ENCODE results near the gene TEX53.

The TEX53 gene

GRCh38 chr9:114657705-114658104 is at the start of gene TEX53:
Gene TEX53, minus strand, starts transcription at chr9:114657805. Its CDS starts 31 bp downstream, at chr9:114657774.
- no peak for DNase-seq

- no peak for DNase-seq
Measured at GRCh38 chr9:114706711-114707110, 49.1 kb upstream of the TEX53 start.

GRCh38 chr9:114701988-114702387 is 44.4 kb upstream of the TEX53 start:
- no peak for DNase-seq

- DNase-seq: no peak
Measured at GRCh38 chr9:114697951-114698351, 40.3 kb upstream of the TEX53 start.

GRCh38 chr9:114696814-114697544 is 39.4 kb upstream of the TEX53 start:
- no peak for DNase-seq

GRCh38 chr9:114695948-114696347 is 38.3 kb upstream of the TEX53 start:
- DNase-seq: no peak

GRCh38 chr9:114694719-114695269 is 37.2 kb upstream of the TEX53 start:
- DNase-seq: no peak

- no peak for DNase-seq
Measured at GRCh38 chr9:114694146-114694545, 36.5 kb upstream of the TEX53 start.

GRCh38 chr9:114693248-114693855 is 35.7 kb upstream of the TEX53 start:
- DNase-seq: no peak

GRCh38 chr9:114691956-114692295 is 34.3 kb upstream of the TEX53 start:
- no peak for DNase-seq

GRCh38 chr9:114691046-114691955 is 33.7 kb upstream of the TEX53 start:
- DNase-seq: no peak

- no peak for DNase-seq
Measured at GRCh38 chr9:114690308-114690707, 32.7 kb upstream of the TEX53 start.

- no peak for DNase-seq
Measured at GRCh38 chr9:114689813-114690212, 32.2 kb upstream of the TEX53 start.

- no peak for DNase-seq
Measured at GRCh38 chr9:114688909-114689610, 31.5 kb upstream of the TEX53 start.

- no peak for DNase-seq
Measured at GRCh38 chr9:114688379-114688778, 30.8 kb upstream of the TEX53 start.

GRCh38 chr9:114687034-114687433 is 29.4 kb upstream of the TEX53 start:
- DNase-seq: no peak

- no peak for DNase-seq
Measured at GRCh38 chr9:114685951-114686350, 28.3 kb upstream of the TEX53 start.

- no peak for DNase-seq
Measured at GRCh38 chr9:114684036-114684435, 26.4 kb upstream of the TEX53 start.

GRCh38 chr9:114682846-114683245 is 25.2 kb upstream of the TEX53 start:
- no peak for DNase-seq

GRCh38 chr9:114681594-114682332 is 24.2 kb upstream of the TEX53 start, which contains the start of gene TEX48:
Gene TEX48, minus strand, starts transcription at chr9:114682192. Its CDS starts 10,469 bp downstream, at chr9:114671723.
- peak; percentile 41 for DNase-seq

GRCh38 chr9:114680259-114681001 is 22.8 kb upstream of the TEX53 start:
- no peak for DNase-seq
